ENCODE measurements around the gene MYH11.
A peak's percentile ranks its signal among the peaks of the same experiment; 100 is the strongest.

MYH11 gene

GRCh38 chr16:15726715-15727114 lies 130.1 kb downstream of the MYH11 start:
- DNase-seq (ENCODE audit: low spot score in 2 of 2) (no peak), ATAC-seq (no peak)
- Mint-ChIP-seq H3K4me3 (no peak overlapping the region), H3K27ac (peak overlapping the region; percentile 56), H3K4me1 (no peaks in the 10 kb centered on the region), H3K9me3 (no peaks in the 10 kb centered on the region), H3K36me3 (peaks cover 42% of the 10 kb centered on the region)

GRCh38 chr16:15725641-15726240 lies 131.1 kb downstream of the MYH11 start:
- Mint-ChIP-seq H3K9me3 (no peaks in the 10 kb centered on the region), H3K36me3 (peaks cover 51% of the 10 kb centered on the region), H3K4me1 (peaks cover 3% of the 10 kb centered on the region), H3K27ac (no peak overlapping the region), H3K4me3 (no peak overlapping the region)
- no peak for DNase-seq (ENCODE audit: low spot score in 2 of 2)
- no peak for ATAC-seq

GRCh38 chr16:15723808-15724207 lies 133.0 kb downstream of the MYH11 start:
- ATAC-seq (no peak), DNase-seq (ENCODE audit: low spot score in 2 of 2) (no peak)
- peak overlapping the region; percentile 17 for H3K27ac Mint-ChIP-seq
- no peak overlapping the region for H3K4me3 Mint-ChIP-seq
- H3K9me3 Mint-ChIP-seq, result no peaks in the 10 kb centered on the region
- H3K36me3 Mint-ChIP-seq, result peaks cover 59% of the 10 kb centered on the region
- peaks cover 4% of the 10 kb centered on the region for H3K4me1 Mint-ChIP-seq

DNA sequence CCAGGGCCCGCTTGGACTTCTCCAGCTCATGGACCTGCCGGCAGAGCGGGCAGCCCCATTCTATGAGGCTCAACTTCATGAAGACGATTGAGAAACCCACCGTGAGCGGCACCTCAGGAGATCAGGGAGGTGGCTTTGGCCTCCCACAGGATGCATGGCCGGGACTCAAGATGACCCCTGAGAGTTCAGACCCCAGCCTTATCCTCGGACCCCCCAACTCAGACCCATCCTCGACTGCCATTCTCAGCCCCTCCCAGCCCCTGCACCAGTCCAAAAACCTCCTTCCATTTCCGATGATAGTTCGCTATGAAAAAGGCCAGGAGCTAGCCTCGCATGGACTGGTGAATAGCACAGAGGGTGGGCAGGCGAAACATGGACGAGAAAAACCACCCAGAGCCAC lies 135.8 kb downstream of the MYH11 start:
- Mint-ChIP-seq H3K36me3 (peaks cover 72% of the 10 kb centered on the region), H3K27ac (no peak overlapping the region), H3K4me3 (no peak overlapping the region), H3K4me1 (peaks cover 4% of the 10 kb centered on the region), H3K9me3 (no peaks in the 10 kb centered on the region)
- ATAC-seq, result no peak
- DNase-seq (ENCODE audit: low spot score in 2 of 2), result no peak

- Mint-ChIP-seq H3K4me1 (peaks cover 29% of the 10 kb centered on the region), H3K36me3 (peaks cover 60% of the 10 kb centered on the region), H3K4me3 (no peak overlapping the region), H3K9me3 (no peaks in the 10 kb centered on the region), H3K27ac (no peak overlapping the region)
- ATAC-seq, result no peak
- DNase-seq (ENCODE audit: low spot score in 2 of 2), result no peak
These were observed 140.0 kb downstream of the MYH11 start for GRCh38 chr16:15716694-15717447.

DNA sequence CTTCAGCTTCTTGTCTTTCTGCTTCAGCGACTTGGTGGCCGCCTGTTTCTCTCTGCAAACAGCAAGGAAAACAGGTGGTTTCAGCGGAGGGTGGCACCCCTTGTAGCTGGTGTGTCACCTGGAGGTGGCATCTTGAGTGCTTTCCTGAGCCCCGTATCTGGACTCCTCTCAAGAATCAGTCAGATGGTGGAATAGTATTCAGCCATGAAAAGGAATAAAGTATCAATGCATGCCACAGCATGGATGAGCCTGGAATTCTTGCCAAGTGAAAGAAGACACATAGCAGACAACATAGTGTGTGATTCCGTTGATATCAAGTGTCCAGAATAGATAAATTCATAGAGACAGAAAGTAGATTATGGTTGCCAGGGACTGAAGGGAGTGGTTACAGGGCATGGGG lies 141.6 kb downstream of the MYH11 start:
- Mint-ChIP-seq H3K27ac (no peak overlapping the region), H3K4me3 (no peak overlapping the region), H3K9me3 (no peaks in the 10 kb centered on the region), H3K4me1 (peaks cover 34% of the 10 kb centered on the region), H3K36me3 (peaks cover 46% of the 10 kb centered on the region)
- ATAC-seq (no peak), DNase-seq (ENCODE audit: low spot score in 2 of 2) (no peak)

GRCh38 chr16:15714393-15715172 lies 142.2 kb downstream of the MYH11 start:
- Mint-ChIP-seq H3K9me3 (no peaks in the 10 kb centered on the region), H3K4me1 (peaks cover 34% of the 10 kb centered on the region), H3K36me3 (peaks cover 46% of the 10 kb centered on the region), H3K4me3 (no peak overlapping the region), H3K27ac (peak overlapping the region; percentile 91)
- DNase-seq (ENCODE audit: low spot score in 2 of 2) (no peak), ATAC-seq (no peak)

DNA sequence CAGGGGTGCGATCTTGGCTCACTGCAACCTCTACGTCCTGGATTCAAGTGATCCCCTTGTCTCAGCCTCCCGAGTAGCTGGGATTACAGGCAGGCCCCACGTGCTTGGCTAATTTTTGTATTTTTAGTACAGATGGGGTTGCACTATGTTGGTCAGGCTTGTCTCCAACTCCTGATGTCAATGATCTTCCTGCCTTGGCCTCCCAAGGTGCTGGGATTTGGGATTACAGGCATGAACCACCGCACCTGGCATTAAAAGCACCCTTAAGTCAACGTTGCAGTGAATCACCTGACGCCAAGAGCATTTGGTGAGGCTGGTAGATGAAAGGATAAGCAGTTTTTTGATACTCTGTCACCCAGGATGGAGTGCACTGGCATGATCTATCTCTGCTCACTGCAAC lies 147.8 kb downstream of the MYH11 start:
- DNase-seq (ENCODE audit: low spot score in 2 of 2) (no peak), ATAC-seq (no peak)
- H3K4me1 Mint-ChIP-seq, result peaks cover 36% of the 10 kb centered on the region
- peaks cover 52% of the 10 kb centered on the region for H3K36me3 Mint-ChIP-seq
- H3K27ac Mint-ChIP-seq, result no peak overlapping the region
- no peak overlapping the region for H3K4me3 Mint-ChIP-seq
- H3K9me3 Mint-ChIP-seq, result no peaks in the 10 kb centered on the region

- Mint-ChIP-seq H3K36me3 (peaks cover 58% of the 10 kb centered on the region), H3K4me3 (no peak overlapping the region)
- no peak for ATAC-seq
These were observed 148.7 kb downstream of the MYH11 start for GRCh38 chr16:15708096-15708495.

DNA sequence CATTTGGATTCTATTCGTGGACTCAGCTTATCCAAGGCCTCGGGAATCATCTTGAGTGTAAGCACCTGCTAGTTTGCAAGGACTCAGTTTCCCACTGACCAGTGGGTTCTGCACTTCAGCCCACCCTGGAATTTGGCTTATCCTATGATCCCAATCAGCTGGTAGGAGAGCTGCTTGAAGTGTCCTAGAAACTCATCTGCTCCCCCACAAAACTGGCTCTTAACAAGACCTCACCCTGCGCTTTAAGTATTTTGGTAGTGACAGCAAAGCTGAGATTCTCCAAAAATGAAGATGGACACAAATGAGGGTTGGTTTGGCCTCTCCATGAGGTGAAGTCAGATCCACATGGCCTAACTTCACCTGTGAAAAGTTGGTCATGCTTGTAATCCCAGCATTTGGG lies 149.5 kb downstream of the MYH11 start:
- DNase-seq (ENCODE audit: low spot score in 2 of 2), result no peak
- peaks cover 34% of the 10 kb centered on the region for H3K4me1 Mint-ChIP-seq
- H3K9me3 Mint-ChIP-seq, result no peaks in the 10 kb centered on the region
- no peak overlapping the region for H3K4me3 Mint-ChIP-seq
- H3K36me3 Mint-ChIP-seq, result peaks cover 62% of the 10 kb centered on the region
- H3K27ac Mint-ChIP-seq, result no peak overlapping the region
- no peak for ATAC-seq

More at GRCh38 chr16:15708096-15708495, 148.7 kb downstream of the MYH11 start:
- peaks cover 37% of the 10 kb centered on the region for H3K4me1 Mint-ChIP-seq
- H3K27ac Mint-ChIP-seq, result no peak overlapping the region
- no peak for DNase-seq (ENCODE audit: low spot score in 2 of 2)
- H3K9me3 Mint-ChIP-seq, result no peaks in the 10 kb centered on the region

DNA sequence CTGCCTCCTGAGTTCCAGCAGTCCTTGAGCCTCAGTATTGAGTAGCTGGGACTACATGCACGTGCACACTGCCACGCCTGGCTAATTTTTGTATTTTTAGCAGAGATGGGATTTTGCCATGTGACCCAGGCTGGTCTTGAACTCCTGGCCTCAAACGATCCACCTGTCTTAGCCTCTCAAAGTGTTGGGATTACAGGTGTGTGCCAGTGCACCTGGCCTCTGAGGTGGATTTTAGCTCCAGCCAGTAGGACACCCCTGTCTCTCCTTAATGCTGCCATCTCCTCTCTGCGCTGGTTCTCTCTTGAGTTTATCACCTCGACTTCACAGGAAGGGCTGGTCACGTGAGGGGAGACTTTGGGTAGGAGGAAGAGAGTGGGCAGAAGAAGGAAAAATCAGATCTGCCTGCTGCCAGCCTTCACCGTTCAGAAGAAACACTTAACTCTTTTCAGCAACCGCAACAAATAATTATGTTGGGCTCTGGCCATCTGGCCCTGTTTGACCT lies 151.7 kb downstream of the MYH11 start:
- Mint-ChIP-seq H3K27ac (no peak overlapping the region), H3K9me3 (no peaks in the 10 kb centered on the region), H3K4me3 (no peak overlapping the region), H3K4me1 (peaks cover 21% of the 10 kb centered on the region), H3K36me3 (peaks cover 79% of the 10 kb centered on the region)
- DNase-seq (ENCODE audit: low spot score in 2 of 2), result no peak
- peak; percentile 13 for ATAC-seq

DNA sequence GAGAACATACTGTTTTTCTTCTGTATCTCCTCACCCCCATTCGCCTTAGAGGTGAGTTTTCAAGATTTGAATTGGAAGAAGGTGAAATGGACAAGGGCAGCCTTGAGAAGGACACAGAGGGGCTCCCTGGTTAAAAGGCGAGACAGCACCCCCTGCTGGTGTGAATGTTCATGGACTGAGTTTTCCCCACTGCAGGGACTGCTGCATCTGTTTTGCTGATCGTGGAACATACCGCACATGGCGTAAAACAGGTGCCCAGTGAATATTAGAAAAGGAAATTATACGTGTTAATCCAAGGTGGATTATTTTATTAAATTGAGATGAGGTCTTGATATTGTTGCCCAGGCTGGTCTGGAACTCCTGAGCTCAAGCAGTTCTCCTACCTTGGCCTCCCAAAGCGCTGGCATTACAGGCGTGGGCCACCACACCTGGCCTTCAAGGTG lies 152.3 kb downstream of the MYH11 start:
- peaks cover 21% of the 10 kb centered on the region for H3K4me1 Mint-ChIP-seq
- peaks cover 81% of the 10 kb centered on the region for H3K36me3 Mint-ChIP-seq
- peak; percentile 65 to 84 for DNase-seq (ENCODE audit: low spot score in 2 of 2)
- H3K27ac Mint-ChIP-seq, result peak overlapping the region; percentile 23
- no peaks in the 10 kb centered on the region for H3K9me3 Mint-ChIP-seq
- H3K4me3 Mint-ChIP-seq, result no peak overlapping the region
- peak; percentile 77 for ATAC-seq

DNA sequence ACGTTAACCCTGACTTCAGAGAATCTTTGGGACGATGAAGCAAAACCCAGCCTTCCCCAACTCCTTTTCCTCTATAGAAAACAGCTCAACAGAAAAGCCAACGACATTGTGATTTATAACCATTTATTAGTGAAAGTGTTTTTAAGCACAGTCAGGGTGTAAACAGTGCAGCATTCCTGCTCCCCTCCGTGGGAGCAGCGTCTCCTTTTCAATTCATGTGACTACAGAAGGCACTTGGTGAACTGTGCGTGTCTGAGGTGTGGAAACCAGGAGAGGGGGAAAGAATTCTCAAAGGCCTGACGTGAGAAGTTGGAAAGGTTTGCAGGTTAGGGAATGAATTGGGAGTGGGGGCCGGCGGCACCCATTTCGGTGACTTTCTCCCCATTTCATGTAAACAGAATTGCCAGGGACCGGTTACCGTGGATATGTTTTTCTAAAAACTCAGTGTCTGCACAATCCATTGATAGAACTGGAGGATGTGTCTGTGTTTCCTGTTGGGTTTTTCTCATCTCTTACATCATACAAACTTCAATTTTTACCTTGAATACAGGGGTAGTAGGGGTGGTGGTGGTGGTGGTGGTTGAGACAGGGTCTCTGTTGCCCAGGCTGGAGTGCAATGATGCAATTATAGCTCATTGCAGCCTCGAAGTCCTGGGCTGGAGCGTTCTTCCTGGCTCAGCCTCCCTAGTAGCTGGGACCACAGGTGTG lies 153.6 kb downstream of the MYH11 start:
- ATAC-seq, result no peak
- Mint-ChIP-seq H3K4me3 (no peak overlapping the region), H3K9me3 (no peaks in the 10 kb centered on the region), H3K27ac (peak overlapping the region; percentile 66), H3K36me3 (peaks cover 84% of the 10 kb centered on the region), H3K4me1 (peaks cover 21% of the 10 kb centered on the region)
- DNase-seq (ENCODE audit: low spot score in 2 of 2), result no peak

GRCh38 chr16:15701975-15702970 lies 154.6 kb downstream of the MYH11 start:
- Mint-ChIP-seq H3K4me1 (peaks cover 21% of the 10 kb centered on the region), H3K36me3 (peaks cover 92% of the 10 kb centered on the region), H3K4me3 (no peak overlapping the region), H3K27ac (peak overlapping the region; percentile 66), H3K9me3 (no peaks in the 10 kb centered on the region)
- no peak for DNase-seq (ENCODE audit: low spot score in 2 of 2)
- no peak for ATAC-seq

All from stimulated activated effector memory CD8-positive, alpha-beta T cell treated with anti-CD3 and anti-CD28 coated beads, Interleukin-12 subunit alpha, Interleukin-12 subunit beta, amount 100 ng/mL, for 72 hours (primary cell).